NCI-H128 (cell line): Measurements from ENCODE around the gene NANS.
A peak's percentile ranks its signal among the peaks of the same experiment; 100 is the strongest.

ENCODE experiments used
- DNase-seq: peaks from one replicate; lab custom pipeline; 2025; ENCODE audit not compliant: unreplicated experiment; lab: John Stamatoyannopoulos, UW

NANS gene

DNA sequence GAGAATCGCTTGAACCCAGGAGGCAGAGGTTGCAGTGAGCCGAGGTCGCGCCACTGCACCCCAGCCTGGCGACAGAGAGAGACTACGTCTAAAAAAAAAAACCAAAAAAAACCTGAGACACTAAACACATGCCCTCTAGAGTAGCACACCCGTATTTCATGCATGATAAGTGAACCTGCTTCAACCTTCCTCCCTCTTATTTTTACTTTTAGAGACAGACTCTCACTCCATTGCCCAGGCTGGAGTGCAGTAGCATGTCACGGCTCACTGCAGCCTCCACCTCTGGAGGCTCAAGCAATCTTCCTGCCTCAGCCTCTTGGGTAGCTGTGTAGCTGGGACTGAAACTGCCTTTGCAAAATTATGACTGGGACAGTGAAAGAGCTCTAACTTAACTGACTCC lies 17.6 kb upstream of the NANS start:
- no peak for DNase-seq

DNA sequence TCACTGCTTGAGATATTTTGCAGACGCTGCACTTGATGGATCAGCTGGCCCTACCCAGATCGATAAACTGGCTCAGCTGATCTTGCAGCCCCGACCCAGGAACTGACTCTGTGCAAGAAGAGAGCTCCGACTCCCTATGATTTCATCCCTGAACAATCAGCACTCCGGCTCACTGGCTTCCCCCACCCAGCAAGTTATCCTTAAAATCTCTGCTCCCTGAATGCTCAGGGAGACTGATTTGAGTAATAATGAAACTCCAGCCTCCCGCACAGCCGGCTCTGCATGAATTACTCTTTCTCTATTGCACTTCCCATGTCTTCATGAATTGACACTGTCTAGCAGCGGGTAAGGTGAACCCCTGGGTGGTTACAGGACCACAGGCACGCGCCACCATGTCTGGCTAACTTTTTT lies 16.9 kb upstream of the NANS start:
- no peak for DNase-seq

DNA sequence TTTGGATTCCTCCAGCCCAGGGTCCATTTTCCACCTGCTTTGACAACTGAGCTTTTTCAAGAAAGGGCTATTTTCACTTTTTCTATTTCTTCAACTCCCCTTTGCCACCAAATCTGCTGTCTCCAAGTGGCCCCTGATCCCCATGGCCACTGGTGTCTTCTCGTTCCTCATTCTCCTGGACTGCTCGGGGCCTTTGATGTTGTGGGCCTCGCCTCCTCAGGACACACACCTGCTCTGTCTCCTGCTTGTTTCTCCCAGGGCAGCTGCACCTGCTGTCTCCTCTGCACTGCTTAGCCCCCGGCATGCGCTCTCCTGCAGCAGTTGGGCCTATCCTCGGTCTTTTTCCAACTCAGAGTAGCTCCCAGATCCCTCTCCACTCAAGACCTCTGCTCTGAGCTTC lies 16.3 kb upstream of the NANS start:
- no peak for DNase-seq

DNA sequence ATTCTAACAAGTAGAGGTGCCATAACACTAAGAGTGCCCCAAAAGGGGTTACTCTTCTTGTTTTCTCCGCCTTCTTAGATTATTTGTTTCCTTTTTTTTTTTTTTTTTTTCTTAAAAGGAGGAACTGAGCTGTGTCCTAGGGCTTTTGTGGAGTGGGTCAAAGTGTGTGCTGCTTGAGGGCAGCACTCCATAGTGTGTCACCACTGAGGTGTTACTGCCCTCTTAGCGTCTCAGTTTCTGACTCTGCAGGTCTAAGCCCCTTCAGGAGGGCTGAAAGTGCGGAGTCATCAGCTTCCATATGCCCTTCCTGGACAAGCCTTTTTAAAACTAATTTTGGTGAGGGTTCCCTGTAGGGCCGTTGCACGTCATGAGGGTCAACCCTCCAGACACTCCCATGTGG lies 12.6 kb upstream of the NANS start:
- no peak for DNase-seq

DNA sequence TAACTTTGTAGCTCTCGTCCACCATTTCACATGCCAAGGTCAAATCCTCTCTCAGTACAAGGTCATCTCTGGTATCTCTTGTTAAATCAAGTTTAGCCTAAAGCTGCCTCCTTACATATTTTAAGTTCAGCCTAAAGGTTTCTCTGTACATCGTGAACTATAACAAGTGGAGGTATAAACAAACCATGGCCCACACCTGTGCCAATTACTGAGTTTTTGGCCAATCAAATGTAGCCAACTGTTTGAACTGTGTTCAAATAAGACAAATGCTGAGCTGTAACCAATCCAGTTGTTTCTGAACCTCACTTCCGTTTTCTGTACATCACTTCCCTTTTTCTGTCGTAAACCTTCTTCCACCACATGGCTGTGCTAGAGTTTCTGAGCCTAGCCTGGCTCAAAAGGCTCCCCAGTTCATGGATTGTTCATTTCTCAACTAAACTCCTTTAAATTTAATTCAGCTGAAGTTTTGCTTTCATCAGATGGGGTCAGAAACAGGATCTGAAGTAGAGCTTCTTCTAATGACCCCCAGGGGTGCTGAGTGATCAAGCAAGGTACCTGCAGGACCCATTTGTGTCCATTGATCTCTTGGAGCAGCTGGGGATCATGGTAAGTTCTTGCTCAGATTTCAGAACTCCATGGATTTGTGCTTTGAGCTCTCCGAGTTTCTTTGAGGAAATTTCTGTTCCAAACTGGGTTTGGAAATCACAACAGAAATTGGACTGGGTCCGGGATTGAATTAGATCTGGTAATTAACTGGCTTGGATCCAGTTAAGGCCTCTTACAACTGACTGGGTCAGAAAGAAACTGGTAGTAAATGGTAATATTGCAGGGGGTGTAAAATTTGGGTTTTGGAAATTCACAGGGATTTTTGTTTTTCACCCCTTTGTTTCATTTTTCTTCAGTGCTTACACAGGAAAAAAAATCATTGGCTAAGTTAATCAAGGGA lies 11.0 kb upstream of the NANS start:
- DNase-seq = no peak

DNA sequence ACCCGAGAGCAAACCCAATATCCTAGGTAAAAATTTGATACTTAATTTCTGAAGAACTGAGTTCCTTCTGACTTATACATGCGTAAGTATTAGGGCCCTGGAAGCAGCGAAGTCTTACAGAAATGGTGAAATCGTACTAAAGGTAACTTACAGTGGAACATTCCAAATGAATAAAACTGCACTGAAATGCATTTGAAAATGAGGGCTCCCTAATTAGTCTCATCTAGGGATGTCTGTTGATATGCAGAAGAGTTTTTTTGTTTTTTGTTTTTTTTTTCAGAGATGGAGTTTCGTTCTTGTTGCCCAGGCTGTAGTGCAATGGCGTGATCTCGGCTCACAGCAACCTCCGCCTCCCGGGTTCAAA lies 10.4 kb upstream of the NANS start:
- no peak for DNase-seq

DNA sequence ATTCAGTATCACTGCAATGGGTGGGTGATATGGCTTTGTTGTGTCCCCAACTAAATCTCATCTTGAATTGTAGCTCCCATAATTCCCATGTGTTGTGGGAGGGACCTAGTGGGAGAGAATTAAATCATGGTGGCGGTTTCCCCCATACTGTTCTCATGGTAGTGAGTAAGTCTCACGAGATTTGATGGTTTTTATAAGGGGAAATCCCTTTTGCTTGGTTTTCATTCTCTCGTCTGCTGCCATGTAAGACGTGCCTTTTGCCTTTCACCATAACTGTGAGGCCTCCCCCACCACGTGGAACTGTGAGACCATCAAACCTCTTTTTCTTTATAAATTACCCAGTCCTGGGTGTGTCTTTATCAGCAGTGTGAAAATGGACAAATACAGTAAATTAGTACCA lies 9.5 kb upstream of the NANS start:
- DNase-seq = no peak

DNA sequence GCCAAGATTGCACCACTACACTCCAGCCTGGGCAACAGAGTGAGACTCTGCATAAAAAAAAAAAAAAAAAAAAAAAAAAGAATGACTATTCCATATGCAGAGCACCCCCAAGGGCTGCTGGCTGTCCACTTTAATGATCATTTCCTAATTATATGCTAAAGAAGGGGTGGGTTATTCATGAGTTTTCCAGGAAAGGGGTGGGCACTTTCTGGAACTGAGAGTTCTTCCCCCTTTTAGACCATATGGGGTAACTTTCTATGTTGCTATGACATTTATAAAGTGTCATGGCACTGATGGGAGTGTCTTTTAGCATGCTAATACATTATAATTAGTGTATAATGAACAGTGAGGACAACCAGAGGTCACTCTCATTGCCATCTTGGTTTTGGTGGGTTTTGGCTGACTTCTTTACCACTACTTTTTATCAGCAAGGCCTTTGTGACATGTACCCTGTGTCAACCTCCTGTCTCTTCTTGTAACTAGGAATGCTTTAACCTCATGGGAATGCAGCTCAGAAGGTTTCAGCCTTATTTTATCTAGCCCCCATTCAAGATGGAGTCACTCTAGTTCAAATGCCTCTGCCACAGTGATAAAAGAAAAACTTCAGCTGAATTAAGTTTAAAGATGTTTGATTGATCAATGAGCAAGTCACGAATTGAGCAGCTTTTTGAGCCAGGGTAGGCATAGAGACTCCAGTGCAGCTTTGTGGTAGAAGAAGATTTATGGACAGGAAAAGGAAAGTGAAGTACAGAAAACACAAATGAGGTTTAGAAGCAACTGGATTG lies 7.1 kb upstream of the NANS start:
- DNase-seq = no peak

DNA sequence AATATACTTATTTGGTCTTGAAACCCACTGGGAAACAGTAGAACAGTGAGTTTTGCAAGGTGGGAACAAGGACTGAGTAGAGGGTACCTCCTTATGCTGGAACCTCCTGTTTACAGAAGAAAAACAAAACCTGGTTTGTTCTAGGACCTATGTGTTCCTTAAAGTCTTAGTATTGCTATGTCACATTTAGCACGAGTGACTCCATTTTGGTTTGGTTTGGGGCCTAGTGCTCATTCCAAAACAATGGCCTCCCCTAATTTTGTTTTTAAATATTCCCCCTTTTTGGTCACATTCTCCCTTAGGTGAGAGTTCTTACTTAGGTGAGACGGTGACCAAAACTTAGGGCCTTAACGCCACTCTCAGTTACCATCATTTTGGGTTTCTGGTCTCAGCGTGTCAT lies 6.2 kb upstream of the NANS start:
- no peak for DNase-seq

DNA sequence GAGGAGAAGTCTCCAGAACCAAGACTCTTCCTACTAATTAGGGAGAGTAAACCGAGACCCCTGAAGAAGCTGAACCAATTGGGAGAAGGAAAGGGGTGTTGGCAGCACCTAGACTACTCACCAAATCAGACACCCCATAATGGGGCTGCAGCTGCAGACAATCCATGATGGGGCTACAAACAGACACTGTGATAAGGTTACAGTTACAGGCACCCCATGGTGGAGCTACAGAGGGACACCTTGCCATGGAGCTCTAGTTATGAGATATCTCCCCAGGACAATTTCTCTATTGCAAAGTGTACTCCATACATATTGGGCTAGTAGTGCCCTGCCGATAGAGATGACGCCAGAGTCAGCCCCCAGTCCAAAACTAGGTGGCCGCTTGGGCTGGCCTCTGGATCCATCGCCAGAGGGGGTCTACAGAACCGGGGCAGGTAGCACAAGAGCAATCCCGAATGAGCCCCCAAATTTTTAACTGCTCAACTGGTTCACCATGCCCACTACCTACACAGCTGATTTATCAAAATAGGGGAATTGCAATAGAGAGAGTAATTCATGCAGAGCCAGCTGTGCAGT lies 2.1 kb upstream of the NANS start:
- DNase-seq = no peak

DNA sequence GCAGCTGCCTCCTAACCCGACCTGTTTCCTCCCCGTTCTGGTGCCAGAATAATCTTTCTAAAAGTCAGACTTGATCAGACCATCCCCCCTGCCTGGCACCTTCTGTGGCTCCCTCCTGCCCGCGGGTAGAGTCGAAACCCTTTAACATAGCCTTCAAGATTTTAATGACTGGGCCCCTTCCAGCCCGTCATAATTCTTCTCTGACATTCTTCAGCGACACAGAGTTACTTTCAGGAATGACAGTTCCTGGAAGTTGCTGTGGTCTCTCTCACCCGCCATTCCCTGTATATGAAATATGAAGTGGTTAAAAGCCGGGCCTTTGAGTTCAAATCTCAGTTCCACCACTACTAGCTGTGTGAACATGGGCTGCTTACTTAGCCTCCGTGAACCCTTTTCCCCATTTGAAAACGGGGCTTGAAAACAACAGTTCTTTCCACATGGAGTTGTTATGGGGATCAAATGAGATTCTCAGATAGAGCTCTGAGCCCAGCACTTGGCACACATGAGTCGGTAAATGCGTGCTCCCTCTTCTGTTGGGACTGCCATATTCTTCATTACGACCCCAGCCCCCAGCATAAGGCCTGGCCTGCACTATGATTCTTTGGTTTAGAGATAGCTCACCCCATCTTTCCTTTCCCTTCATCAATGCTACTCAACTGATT lies 737 bp downstream of the NANS start:
- DNase-seq = no peak

DNA sequence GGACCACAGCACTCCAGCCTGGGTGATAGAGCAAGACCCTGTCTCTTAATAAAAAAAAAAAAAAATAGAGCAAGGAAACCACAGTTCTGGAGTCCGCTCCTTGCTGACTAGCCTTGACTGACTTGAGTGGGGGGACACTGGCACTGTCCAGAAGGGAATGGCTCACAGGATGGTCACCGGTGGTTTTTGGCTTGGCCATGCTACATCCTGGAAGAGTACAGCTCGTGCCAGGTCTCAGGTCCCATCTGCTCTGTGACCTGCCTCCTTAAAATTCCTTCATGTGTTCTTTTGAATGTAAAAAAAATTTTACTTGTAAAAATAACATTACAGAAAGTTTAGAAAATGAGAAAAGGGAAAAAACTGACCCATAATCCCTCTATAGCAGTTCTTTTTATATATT lies 5.6 kb downstream of the NANS start:
- no peak for DNase-seq

DNA sequence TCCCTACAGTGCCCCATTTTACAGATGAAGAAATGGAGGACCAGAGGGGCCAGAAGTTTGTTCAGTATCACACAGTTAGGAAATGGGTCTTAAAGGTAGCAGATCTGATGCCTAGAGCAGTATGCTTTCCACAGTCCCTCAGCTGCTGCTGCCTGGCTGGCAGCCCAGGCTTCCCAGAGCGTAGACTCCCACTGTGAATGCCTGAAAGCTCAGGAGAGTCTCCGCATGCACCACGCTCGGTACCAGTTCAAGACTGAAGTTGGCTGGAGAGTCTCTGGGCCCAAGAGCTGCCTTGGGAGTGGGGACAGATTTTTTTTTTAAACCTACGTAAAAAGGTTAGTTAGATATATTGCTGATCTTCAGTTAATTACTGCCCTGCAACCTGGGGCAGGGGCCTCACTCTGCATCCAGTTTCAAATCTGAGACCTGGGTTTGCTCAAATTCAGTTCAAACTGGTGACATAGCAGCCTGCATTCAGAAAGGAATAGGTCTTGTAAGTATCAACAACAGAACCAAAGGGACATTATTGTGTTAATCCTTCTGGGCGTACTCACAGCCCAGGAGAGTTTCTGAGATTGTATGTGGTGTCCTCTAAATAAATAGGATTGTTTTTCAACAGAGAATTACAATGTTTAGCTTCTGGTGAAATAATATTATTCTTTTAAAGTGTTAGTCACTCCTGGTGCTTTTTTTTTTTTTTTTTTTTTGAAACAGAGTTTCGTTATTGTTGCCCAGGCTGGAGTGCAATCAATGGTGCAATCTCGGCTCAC lies 8.3 kb downstream of the NANS start:
- DNase-seq = no peak

DNA sequence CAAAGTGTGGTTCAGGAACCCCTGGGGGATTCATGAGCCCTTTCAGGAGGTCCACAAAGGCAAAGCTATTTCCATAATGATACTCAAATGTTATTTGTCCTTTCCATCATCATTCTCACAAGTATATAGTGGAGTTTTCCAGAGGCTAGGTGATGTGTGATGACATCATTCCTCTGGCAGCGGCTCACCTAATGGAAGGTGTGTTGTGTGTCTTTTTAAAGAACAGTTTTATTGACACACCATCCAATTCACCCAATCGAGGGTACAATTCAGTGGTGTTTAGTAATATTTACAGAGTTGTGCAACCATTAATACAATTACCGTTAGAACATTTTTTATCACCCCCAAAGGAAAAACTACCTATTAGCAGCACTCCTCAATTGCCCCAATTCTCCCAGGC lies 9.7 kb downstream of the NANS start:
- DNase-seq = no peak

DNA sequence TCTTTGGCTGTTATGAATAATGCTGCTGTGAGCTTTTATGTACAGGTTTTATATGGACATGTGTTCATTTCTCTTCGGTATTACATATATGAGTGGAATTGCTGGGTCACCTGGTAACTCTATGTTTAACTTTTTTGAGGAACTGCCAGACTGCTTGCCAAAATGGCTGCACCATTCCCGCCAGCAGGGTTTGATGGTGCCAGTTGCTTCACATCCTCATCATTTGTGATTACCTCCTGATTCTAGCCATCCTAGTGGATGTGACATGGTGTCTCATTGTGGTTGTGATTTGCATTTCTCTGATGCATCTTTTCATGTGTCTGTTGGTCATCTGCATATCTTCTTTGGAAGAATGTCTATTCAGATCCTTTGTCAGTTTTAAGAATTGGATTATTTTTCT lies 10.7 kb downstream of the NANS start:
- no peak for DNase-seq

DNA sequence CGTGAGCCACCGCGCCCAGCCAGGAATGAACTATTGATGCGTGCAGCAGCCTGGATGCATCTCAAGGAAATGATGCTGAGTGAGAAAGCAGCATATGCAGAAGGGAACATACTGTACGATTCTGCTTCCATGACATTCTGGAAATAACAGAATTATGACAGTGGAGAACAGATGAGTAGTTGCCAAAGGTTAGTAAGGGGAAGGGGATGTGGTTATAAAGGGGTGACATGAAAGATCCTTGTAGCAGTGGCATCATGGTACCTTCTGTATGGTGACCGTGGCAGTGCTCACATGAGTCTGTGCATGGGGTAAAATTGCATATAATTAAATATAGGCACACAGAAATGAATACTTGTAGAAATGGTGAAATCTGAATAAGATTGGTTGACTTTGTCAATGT lies 13.0 kb downstream of the NANS start:
- no peak for DNase-seq

DNA sequence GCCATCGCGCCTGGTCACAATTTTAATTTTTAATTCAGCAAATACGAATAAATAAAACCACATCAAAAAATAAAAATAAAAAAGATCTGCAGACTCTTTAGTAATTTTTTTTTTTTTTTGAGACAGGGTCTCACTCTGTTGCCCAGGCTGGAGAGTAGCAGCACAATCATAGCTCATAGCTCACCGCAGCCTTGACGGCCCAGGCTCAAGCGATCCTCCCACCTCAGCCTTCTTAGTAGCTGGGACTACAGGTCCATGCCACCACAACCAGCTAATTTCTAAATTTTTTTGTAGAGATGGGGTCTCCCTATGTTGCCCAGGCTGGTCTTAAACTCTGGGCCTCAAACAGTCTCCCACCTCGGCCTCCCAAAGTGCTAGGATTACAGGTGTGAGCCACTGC lies 14.2 kb downstream of the NANS start:
- DNase-seq = no peak

DNA sequence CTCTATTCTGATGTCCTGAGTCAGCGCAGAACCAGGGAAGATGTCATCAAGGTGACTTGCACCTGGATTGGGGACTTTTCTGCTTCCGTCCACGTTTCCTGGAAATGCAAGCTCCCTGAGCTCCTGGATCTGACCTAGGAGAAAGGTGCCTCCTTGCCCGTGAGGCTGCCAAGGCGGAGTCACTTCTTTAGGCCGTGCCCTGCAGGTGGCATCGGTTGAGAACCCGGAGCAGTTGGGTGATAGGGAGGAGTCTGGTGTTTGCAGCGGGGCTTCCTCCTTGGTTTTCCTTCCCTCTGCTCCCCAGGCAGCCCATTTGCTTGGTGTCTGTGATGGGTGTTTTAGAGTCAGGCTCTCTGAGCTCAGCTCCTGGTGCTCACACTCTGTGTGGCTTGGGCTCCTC lies 15.2 kb downstream of the NANS start:
- DNase-seq = no peak

DNA sequence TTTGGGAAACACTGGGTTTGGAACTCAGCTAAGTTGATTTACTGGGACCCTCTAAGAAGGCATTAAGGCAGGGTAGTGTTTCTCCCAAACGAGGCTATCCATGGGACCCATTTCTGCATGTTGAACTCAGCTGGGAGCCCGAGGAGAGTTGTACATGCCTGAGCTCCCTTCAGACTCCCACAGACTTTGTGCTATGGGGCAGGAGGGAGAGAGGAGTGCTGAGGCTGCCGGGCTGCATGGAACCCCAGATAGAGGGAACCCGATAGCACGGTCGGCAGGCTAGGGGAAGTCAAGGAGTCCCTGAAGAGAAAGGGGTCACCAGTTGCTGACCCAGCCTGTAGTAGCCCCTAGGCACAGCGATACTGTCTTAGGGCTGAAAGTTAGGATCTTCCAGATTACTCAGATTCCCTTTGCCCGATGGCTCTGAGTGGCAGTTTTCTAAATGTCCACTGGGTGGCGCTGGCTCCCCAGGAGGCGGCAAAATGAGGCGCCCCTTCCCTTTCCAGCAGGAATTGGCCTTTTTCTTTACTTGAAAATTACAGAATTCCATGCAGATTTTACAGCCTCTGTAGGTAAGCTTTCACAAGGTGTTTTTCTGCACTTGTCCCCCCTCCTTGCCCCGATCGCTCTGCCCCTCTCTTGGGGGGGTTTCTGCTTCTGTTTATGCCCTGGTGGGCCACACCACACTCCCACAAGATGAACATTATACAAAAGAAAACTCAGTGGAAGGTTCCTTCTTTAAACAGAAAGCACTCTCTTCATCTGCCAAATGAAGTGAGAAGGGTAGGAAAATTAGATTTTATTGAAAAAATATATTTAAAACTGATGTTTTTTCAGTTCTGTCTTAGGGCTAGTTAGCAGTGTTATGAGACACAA lies 17.8 kb downstream of the NANS start:
- DNase-seq = peak; percentile 17

DNA sequence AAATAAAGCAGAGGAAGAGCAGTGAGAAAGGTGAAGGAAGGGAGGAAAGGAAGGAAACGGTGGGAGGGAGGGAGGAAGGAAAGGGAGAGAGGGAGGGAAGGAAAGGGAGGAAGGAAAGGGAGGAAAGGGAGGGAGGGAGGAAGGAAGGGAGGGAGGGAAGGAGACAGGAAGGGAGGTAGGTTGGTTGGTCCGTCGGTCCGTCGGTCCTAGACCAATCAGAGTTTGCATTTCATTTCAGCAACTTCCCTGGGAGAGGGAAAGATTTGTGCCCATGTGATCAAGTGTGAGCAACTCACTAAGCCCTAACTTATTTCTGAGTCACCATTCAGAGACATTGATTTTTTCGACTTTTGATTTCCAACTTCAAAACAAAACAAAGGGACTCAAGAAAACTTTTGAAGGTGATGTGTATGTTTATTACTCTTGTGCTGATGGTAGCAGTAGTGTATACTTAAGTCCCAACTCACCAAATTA lies 18.8 kb downstream of the NANS start:
- DNase-seq = no peak
